Natural killer cell (primary cell): Measurements from ENCODE around the gene ACVR1. TPM values are rescaled to one million over a fixed set of nuclear protein-coding genes. Genes with fewer than 3 reads are reported as not detected.

Experiments used
- ATAC-seq, 3 donors: fragments of 150-1000 bp in 2 of 3; fragments of 200-7000 bp in 1 of 3; cut with Tn5 transposase; 1 replicate in 1 of 3; 2 replicates in 2 of 3; pipeline ENCODE4 v1.10.0; 2021; ENCODE audit warnings: mild to moderate bottlenecking in 2 of 3, moderate library complexity in 2 of 3
- DNase-seq, 2 donors: peaks; one replicate each; pipeline versions ENCODE4 v3.0.0 to v3.0.0-alpha.2; 2013 to 2021; ENCODE audit warnings: mixed read lengths in 1 of 2
- H3K27ac ChIP-seq: one replicate; pipeline ENCODE4 v1.5.1; 2013; ENCODE audit warnings: mild to moderate bottlenecking, low read length
- H3K27me3 ChIP-seq: one replicate; pipeline ENCODE4 v1.6.1; 2013; ENCODE audit warnings: low read length; ENCODE audit not compliant: control insufficient read depth, insufficient read depth
- H3K36me3 ChIP-seq: one replicate; pipeline ENCODE4 v1.6.1; 2013; ENCODE audit warnings: low read length; ENCODE audit not compliant: control insufficient read depth, insufficient read depth
- H3K4me1 ChIP-seq: one replicate; pipeline ENCODE4 v1.6.1; 2013; ENCODE audit warnings: low read length; ENCODE audit not compliant: control insufficient read depth, insufficient read depth
- H3K4me3 ChIP-seq: one replicate; pipeline ENCODE4 v1.5.1; 2013; ENCODE audit warnings: low read length
- H3K9me3 ChIP-seq: one replicate; pipeline ENCODE4 v1.6.1; 2013; ENCODE audit warnings: low read length; ENCODE audit not compliant: control insufficient read depth, insufficient read depth
- H3K27ac Mint-ChIP-seq, 2 donors: one replicate each; pipeline ENCODE4 v1.8.0; 2022; ENCODE audit warnings: mild to moderate bottlenecking in 2 of 2, mixed read lengths in 2 of 2, moderate library complexity in 1 of 2
- H3K27me3 Mint-ChIP-seq, 2 donors: one replicate each; pipeline ENCODE4 v1.8.0; 2022; ENCODE audit warnings: low read depth in 2 of 2, mixed read lengths in 2 of 2
- H3K36me3 Mint-ChIP-seq: one replicate; pipeline ENCODE4 v1.8.0; 2022; ENCODE audit warnings: mixed read lengths
- H3K4me1 Mint-ChIP-seq, 2 donors: one replicate each; pipeline ENCODE4 v1.8.0; 2022; ENCODE audit warnings: mixed read lengths in 2 of 2
- H3K4me3 Mint-ChIP-seq: one replicate; pipeline ENCODE4 v1.8.0; 2022; ENCODE audit warnings: mild to moderate bottlenecking, moderate library complexity, mixed read lengths
- H3K9me3 Mint-ChIP-seq, 2 donors: one replicate each; pipeline ENCODE4 v1.8.0; 2022; ENCODE audit warnings: mixed read lengths in 2 of 2
- CTCF ChIP-seq: fragments of 200-600 bp; IDR thresholded peaks from one replicate; pipeline ENCODE4 v1.8.0; 2022; ENCODE audit warnings: antibody characterized with exemption
- WGBS: methylation state at CpG from one replicate; pipeline ENCODE4 v1.1.7; 2013; ENCODE audit warnings: missing lambda C conversion rate; ENCODE audit not compliant: insufficient coverage; 5-methylcytosine and 5-hydroxymethylcytosine counted together
- intact Hi-C: fragments of 100-400 bp; cut with micrococcal nuclease; formaldehyde crosslinking; loops from one replicate; pipeline ENCODE4 v1.14.2; 2022
- total RNA-seq, 4 donors: library from RNA; stranded (reverse); fragments of 120-200 nt in 1 of 4; gene quantifications; one replicate each; pipeline versions ENCODE4 v1.2.3 to v1.2.4, GENCODE V29; 2013 to 2022

Gene ACVR1
- total RNA-seq, 3 donors from 2014 or later (not counting 1 experiment from before 2014, with no cell fraction given): 3.3 to 6.9 (median 6.1) TPM

DNA sequence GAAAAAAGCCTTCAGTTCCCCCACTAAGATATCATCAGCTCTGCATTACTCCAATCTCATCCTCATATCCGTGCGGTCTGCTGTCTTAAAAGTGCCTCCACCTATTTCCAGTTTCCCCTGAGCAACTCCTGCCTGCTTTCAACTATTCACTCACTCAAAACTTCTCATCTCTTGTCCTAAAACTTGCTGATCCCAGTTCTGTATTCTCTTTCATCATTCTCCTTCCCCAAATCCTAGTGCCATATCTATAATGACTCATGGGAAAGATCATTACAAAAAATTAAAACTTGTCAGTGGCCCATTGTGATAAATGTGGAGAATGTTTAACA is 20.0 kb downstream of the ACVR1 start:
- intact Hi-C loops: no loop called here
- WGBS: 96% methylated on average over 2 of the region's 2 CpGs
- H3K36me3 ChIP-seq: no peaks in the 10 kb centered on the region
- H3K4me3 ChIP-seq: no peak overlapping the region
- no peaks in the 10 kb centered on the region for H3K27me3 ChIP-seq
- H3K4me1 ChIP-seq: no peaks in the 10 kb centered on the region
- no peaks in the 10 kb centered on the region for H3K9me3 ChIP-seq
- Mint-ChIP-seq H3K4me3 (no peak overlapping the region), H3K36me3 (no peaks in the 10 kb centered on the region), H3K27ac (no peak overlapping the region), H3K27me3 (no peaks in the 10 kb centered on the region), H3K9me3 (no peaks in the 10 kb centered on the region), H3K4me1 (no peaks in the 10 kb centered on the region)
- no peak for ATAC-seq
- H3K27ac ChIP-seq: no peak overlapping the region
- TF ChIP-seq CTCF: no peak
- DNase-seq: no peak

- no peak overlapping the region for H3K27ac ChIP-seq
- intact Hi-C loops: no loop called here
- no peaks in the 10 kb centered on the region for H3K36me3 ChIP-seq
- no peak for TF ChIP-seq CTCF
- Mint-ChIP-seq H3K4me1 (no peaks in the 10 kb centered on the region), H3K36me3 (no peaks in the 10 kb centered on the region), H3K9me3 (no peaks in the 10 kb centered on the region), H3K27ac (no peak overlapping the region), H3K4me3 (no peak overlapping the region), H3K27me3 (no peaks in the 10 kb centered on the region)
- no peak overlapping the region for H3K4me3 ChIP-seq
- ATAC-seq: no peak
- H3K9me3 ChIP-seq: no peaks in the 10 kb centered on the region
- no peaks in the 10 kb centered on the region for H3K4me1 ChIP-seq
- WGBS: 93% methylated on average over 3 of the region's 3 CpGs
- DNase-seq: no peak
- no peaks in the 10 kb centered on the region for H3K27me3 ChIP-seq
These were observed 22.3 kb downstream of the ACVR1 start for GRCh38 chr2:157853820-157854219.

- Mint-ChIP-seq H3K36me3 (no peaks in the 10 kb centered on the region), H3K4me3 (no peak overlapping the region), H3K27ac (no peak overlapping the region), H3K27me3 (no peaks in the 10 kb centered on the region), H3K9me3 (no peaks in the 10 kb centered on the region), H3K4me1 (no peaks in the 10 kb centered on the region)
- intact Hi-C loops: no loop called here
- ATAC-seq (no peak), DNase-seq (no peak)
- no peak overlapping the region for H3K4me3 ChIP-seq
- TF ChIP-seq CTCF: no peak
- no peaks in the 10 kb centered on the region for H3K27me3 ChIP-seq
- no peak overlapping the region for H3K27ac ChIP-seq
- no peaks in the 10 kb centered on the region for H3K4me1 ChIP-seq
- no peaks in the 10 kb centered on the region for H3K9me3 ChIP-seq
- 100% methylated on average over 2 of the region's 2 CpGs for WGBS
- no peaks in the 10 kb centered on the region for H3K36me3 ChIP-seq
These were observed 22.9 kb downstream of the ACVR1 start for GRCh38 chr2:157853211-157853610.

DNA sequence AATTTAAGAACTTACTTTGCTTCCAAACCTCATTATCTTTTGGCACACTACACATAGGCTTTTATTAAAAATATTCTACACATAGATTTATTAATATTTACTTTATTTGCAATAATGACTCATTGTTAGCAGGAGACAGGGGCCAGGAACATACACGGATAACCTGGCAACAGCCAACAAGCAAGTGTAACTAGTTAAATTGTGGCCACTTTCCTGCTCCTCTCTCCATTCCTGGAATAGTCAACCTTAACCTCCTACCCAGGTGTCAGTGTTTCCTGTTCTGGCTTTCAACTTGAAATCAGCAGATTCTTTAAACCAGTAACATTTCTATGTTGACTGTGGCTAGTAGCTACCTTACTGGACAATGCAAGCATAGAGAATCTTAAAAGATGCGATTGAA is 26.5 kb downstream of the ACVR1 start:
- Mint-ChIP-seq H3K4me1 (no peaks in the 10 kb centered on the region), H3K27ac (no peak overlapping the region), H3K9me3 (no peaks in the 10 kb centered on the region), H3K27me3 (no peaks in the 10 kb centered on the region), H3K36me3 (no peaks in the 10 kb centered on the region), H3K4me3 (no peak overlapping the region)
- intact Hi-C loops: no loop called here
- DNase-seq (no peak), ATAC-seq (no peak)
- Histone ChIP-seq H3K4me3 (no peak overlapping the region), H3K4me1 (no peaks in the 10 kb centered on the region), H3K36me3 (no peaks in the 10 kb centered on the region), H3K27me3 (no peaks in the 10 kb centered on the region), H3K9me3 (no peaks in the 10 kb centered on the region), H3K27ac (no peak overlapping the region)
- WGBS: 92% methylated on average over 2 of the region's 2 CpGs
- no peak for TF ChIP-seq CTCF
